ENCODE measurements around the gene COL4A2. TPM values are rescaled to one million over a fixed set of nuclear protein-coding genes. Genes with fewer than 3 reads are reported as not detected.

The COL4A2 gene
- total and polyA plus RNA-seq, 2 donors (not counting 1 experiment from before 2014, with no cell fraction given), result 0.17 TPM; not detected in 1

- POLR2A ChIA-PET, result interaction anchor here (0.6 to 1.1 kb wide), 4 partner anchors 90 to 684 kb away, joined by 3 to 6 read pairs (median 4); partner anchors contain the start of gene RAB20
- CTCF ChIA-PET, result interaction anchor here (0.7 to 2.0 kb wide), 4 partner anchors 13 to 167 kb away, joined by 3 to 18 read pairs (median 3); no protein-coding TSS in a partner anchor
- Histone ChIP-seq H3K36me3 (replicated peaks in 1 of 2; ENCODE audit: control extremely low read depth in 1 of 2, control insufficient read depth in 1 of 2, extremely low read depth in 1 of 2, insufficient read depth in 2 of 2, low read length in 1 of 2) (no peaks in the 10 kb centered on the region), H3K27me3 (replicated peaks in 1 of 4; ENCODE audit: control extremely low read depth in 1 of 4, control insufficient read depth in 3 of 4, insufficient read depth in 4 of 4, low read length in 3 of 4) (peaks cover 0 to 2% (median 0%) of the 10 kb centered on the region in 4 experiments), H2AFZ (ENCODE audit: insufficient read depth, low read depth, low read length, poor library complexity, severe bottlenecking) (no peak overlapping the region), H4K20me1 (ENCODE audit: control insufficient read depth, insufficient read depth, low read length, poor library complexity, severe bottlenecking) (no peaks in the 10 kb centered on the region), H3K4me3 (ENCODE audit: control extremely low read depth in 1 of 5, extremely low read depth in 1 of 5, insufficient read depth in 1 of 5, low read depth in 2 of 5, low read length in 4 of 5) (peak overlapping the region in 2 of 5 experiments; percentile 17 to 19), H3K4me2 (replicated peaks; ENCODE audit: low read depth, low read length, poor library complexity, severe bottlenecking) (peak overlapping the region; percentile 77), H3K79me2 (ENCODE audit: control insufficient read depth, insufficient read depth, low read length) (no peaks in the 10 kb centered on the region), H3K9me3 (ENCODE audit: control extremely low read depth in 1 of 3, control insufficient read depth in 2 of 3, insufficient read depth in 1 of 3, low read length in 2 of 3) (peaks cover 0 to 8% (median 0%) of the 10 kb centered on the region in 3 donors), H3K4me1 (ENCODE audit: control insufficient read depth in 2 of 2, insufficient read depth in 2 of 2, low read length in 2 of 2) (peaks cover 38 to 50% of the 10 kb centered on the region in 2 donors), H3K27ac (ENCODE audit: low read length in 2 of 2) (peak overlapping the region; percentile 80 to 83), H3K9ac (ENCODE audit: low read length) (peak overlapping the region; percentile 39)
- Mint-ChIP-seq H3K27ac (peak overlapping the region; percentile 89), H3K4me3 (peak overlapping the region; percentile 85), H3K4me1 (peaks cover 49% of the 10 kb centered on the region), H3K27me3 (no peaks in the 10 kb centered on the region), H3K9me3 (ENCODE audit: insufficient read depth) (no peaks in the 10 kb centered on the region)
- peak; percentile 67 for DNase-seq
- intact Hi-C loops (cut with micrococcal nuclease), result loop anchor here (1.0 to 10.0 kb wide), 8 partner anchors 56 to 714 kb away; partner anchors contain the start of genes ANKRD10, IRS2 and RAB20
- no peak for TF ChIP-seq EZH2 (IDR thresholded peaks at IDR 0.05; ENCODE audit: borderline replicate concordance, insufficient read depth, low read depth, low read length, poor library complexity, severe bottlenecking)
- TF ChIP-seq, protein P1, sequence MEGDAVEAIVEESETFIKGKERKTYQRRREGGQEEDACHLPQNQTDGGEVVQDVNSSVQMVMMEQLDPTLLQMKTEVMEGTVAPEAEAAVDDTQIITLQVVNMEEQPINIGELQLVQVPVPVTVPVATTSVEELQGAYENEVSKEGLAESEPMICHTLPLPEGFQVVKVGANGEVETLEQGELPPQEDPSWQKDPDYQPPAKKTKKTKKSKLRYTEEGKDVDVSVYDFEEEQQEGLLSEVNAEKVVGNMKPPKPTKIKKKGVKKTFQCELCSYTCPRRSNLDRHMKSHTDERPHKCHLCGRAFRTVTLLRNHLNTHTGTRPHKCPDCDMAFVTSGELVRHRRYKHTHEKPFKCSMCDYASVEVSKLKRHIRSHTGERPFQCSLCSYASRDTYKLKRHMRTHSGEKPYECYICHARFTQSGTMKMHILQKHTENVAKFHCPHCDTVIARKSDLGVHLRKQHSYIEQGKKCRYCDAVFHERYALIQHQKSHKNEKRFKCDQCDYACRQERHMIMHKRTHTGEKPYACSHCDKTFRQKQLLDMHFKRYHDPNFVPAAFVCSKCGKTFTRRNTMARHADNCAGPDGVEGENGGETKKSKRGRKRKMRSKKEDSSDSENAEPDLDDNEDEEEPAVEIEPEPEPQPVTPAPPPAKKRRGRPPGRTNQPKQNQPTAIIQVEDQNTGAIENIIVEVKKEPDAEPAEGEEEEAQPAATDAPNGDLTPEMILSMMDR (IDR thresholded peaks at IDR 0.05), result no peak
- WGBS (ENCODE audit: insufficient coverage), result 50% methylated on average over 11 of the region's 14 CpGs
- peak; percentile 44 for ATAC-seq (ENCODE audit: low read depth)
Measured at GRCh38 chr13:110471156-110471832, 164.2 kb downstream of the COL4A2 start.

- TF ChIP-seq, protein P1 (IDR thresholded peaks at IDR 0.05), result no peak
- TF ChIP-seq EZH2 (IDR thresholded peaks at IDR 0.05; ENCODE audit: borderline replicate concordance, insufficient read depth, low read depth, low read length, poor library complexity, severe bottlenecking), result no peak
- H3K79me2 ChIP-seq (ENCODE audit: control insufficient read depth, insufficient read depth, low read length), result no peaks in the 10 kb centered on the region
- Mint-ChIP-seq H3K4me1 (peaks cover 49% of the 10 kb centered on the region), H3K27me3 (no peaks in the 10 kb centered on the region), H3K9me3 (ENCODE audit: insufficient read depth) (no peaks in the 10 kb centered on the region), H3K4me3 (peak overlapping the region; percentile 85), H3K27ac (peak overlapping the region; percentile 89)
- ChIA-PET POLR2A (interaction anchor here (0.6 to 1.1 kb wide), 4 partner anchors 90 to 685 kb away, joined by 3 to 6 read pairs (median 4); partner anchors contain the start of gene RAB20), CTCF (interaction anchor here (0.7 to 2.0 kb wide), 3 partner anchors 16 to 166 kb away, joined by 3 to 18 read pairs (median 3); no protein-coding TSS in a partner anchor)
- intact Hi-C loops (cut with micrococcal nuclease), result loop anchor here (1.0 to 10.0 kb wide), 8 partner anchors 56 to 713 kb away; partner anchors contain the start of genes ANKRD10, IRS2 and RAB20
- 4% methylated on average over 3 of the region's 7 CpGs for WGBS (ENCODE audit: insufficient coverage)
- H3K4me1 ChIP-seq (ENCODE audit: control insufficient read depth in 2 of 2, insufficient read depth in 2 of 2, low read length in 2 of 2), result peaks cover 38 to 50% of the 10 kb centered on the region in 2 donors
- peaks cover 0 to 2% (median 0%) of the 10 kb centered on the region in 4 experiments for H3K27me3 ChIP-seq (replicated peaks in 1 of 4; ENCODE audit: control extremely low read depth in 1 of 4, control insufficient read depth in 3 of 4, insufficient read depth in 4 of 4, low read length in 3 of 4)
- DNase-seq, result peak; percentile 89
- peak; percentile 94 for ATAC-seq (ENCODE audit: low read depth)
- peaks cover 0 to 8% (median 0%) of the 10 kb centered on the region in 3 donors for H3K9me3 ChIP-seq (ENCODE audit: control extremely low read depth in 1 of 3, control insufficient read depth in 2 of 3, insufficient read depth in 1 of 3, low read length in 2 of 3)
- H3K4me3 ChIP-seq (ENCODE audit: control extremely low read depth in 1 of 5, extremely low read depth in 1 of 5, insufficient read depth in 1 of 5, low read depth in 2 of 5, low read length in 4 of 5), result peak overlapping the region in 2 of 5 experiments; percentile 17 to 19
- H3K9ac ChIP-seq (ENCODE audit: low read length), result peak overlapping the region; percentile 39
- H2AFZ ChIP-seq (ENCODE audit: insufficient read depth, low read depth, low read length, poor library complexity, severe bottlenecking), result no peak overlapping the region
- H3K4me2 ChIP-seq (replicated peaks; ENCODE audit: low read depth, low read length, poor library complexity, severe bottlenecking), result peak overlapping the region; percentile 77
- H3K27ac ChIP-seq (ENCODE audit: low read length in 2 of 2), result peak overlapping the region; percentile 80 to 83
- no peaks in the 10 kb centered on the region for H4K20me1 ChIP-seq (ENCODE audit: control insufficient read depth, insufficient read depth, low read length, poor library complexity, severe bottlenecking)
- H3K36me3 ChIP-seq (replicated peaks in 1 of 2; ENCODE audit: control extremely low read depth in 1 of 2, control insufficient read depth in 1 of 2, extremely low read depth in 1 of 2, insufficient read depth in 2 of 2, low read length in 1 of 2), result no peaks in the 10 kb centered on the region
Measured at GRCh38 chr13:110471833-110472162, 164.7 kb downstream of the COL4A2 start.

Measured in B cell (primary cell).